Stimulated activated memory B cell treated with anti-CD40 and anti-IgM and Interleukin-4, amounts not matched to agents 10 μg/mL and 1 μg/mL and 100 μg/mL, for 72 hours (primary cell): ENCODE data around the gene CAPRIN2.

ENCODE experiments used
- ATAC-seq: fragments of 150-1000 bp; cut with Tn5 transposase; 2 replicates; pipeline ENCODE4 v1.10.0; 2021
- H3K27ac Mint-ChIP-seq: one replicate; pipeline ENCODE4 v1.8.0; 2022; ENCODE audit warnings: mild to moderate bottlenecking, mixed read lengths
- H3K27me3 Mint-ChIP-seq: one replicate; pipeline ENCODE4 v1.8.0; 2022; ENCODE audit warnings: mixed read lengths
- H3K36me3 Mint-ChIP-seq: one replicate; pipeline ENCODE4 v1.8.0; 2022; ENCODE audit warnings: mixed read lengths
- H3K4me1 Mint-ChIP-seq: one replicate; pipeline ENCODE4 v1.8.0; 2022; ENCODE audit warnings: mixed read lengths
- H3K4me3 Mint-ChIP-seq: one replicate; pipeline ENCODE4 v1.8.0; 2022; ENCODE audit warnings: mild to moderate bottlenecking, moderate library complexity, mixed read lengths
- H3K9me3 Mint-ChIP-seq: one replicate; pipeline ENCODE4 v1.8.0; 2022; ENCODE audit warnings: mixed read lengths

CAPRIN2 gene

GRCh38 chr12:30696486-30696885, 58.3 kb downstream of the CAPRIN2 start:
- Mint-ChIP-seq H3K36me3 (no peaks in the 10 kb centered on the region), H3K27ac (peak overlapping the region; percentile 96)
- ATAC-seq, result no peak

GRCh38 chr12:30696103-30696408, 58.7 kb downstream of the CAPRIN2 start:
- Mint-ChIP-seq H3K4me3 (peak overlapping the region; percentile 95), H3K9me3 (no peaks in the 10 kb centered on the region), H3K36me3 (no peaks in the 10 kb centered on the region), H3K27me3 (no peaks in the 10 kb centered on the region), H3K4me1 (peaks cover 41% of the 10 kb centered on the region), H3K27ac (peak overlapping the region; percentile 96)
- peak; percentile 50 for ATAC-seq

More at GRCh38 chr12:30696486-30696885, 58.3 kb downstream of the CAPRIN2 start:
- no peaks in the 10 kb centered on the region for H3K27me3 Mint-ChIP-seq
- peaks cover 37% of the 10 kb centered on the region for H3K4me1 Mint-ChIP-seq
- no peaks in the 10 kb centered on the region for H3K9me3 Mint-ChIP-seq
- H3K4me3 Mint-ChIP-seq, result peak overlapping the region; percentile 95

GRCh38 chr12:30695199-30696102, 59.3 kb downstream of the CAPRIN2 start, which contains the start of gene IPO8:
IPO8 (minus strand) TSS chr12:30695869; CDS start chr12:30695647, 222 bp downstream.
- ATAC-seq, result peak; percentile 93

GRCh38 chr12:30694412-30695198, 60.1 kb downstream of the CAPRIN2 start:
- Mint-ChIP-seq H3K4me1 (peaks cover 43% of the 10 kb centered on the region), H3K27ac (peak overlapping the region; percentile 96), H3K9me3 (no peaks in the 10 kb centered on the region), H3K36me3 (no peaks in the 10 kb centered on the region), H3K4me3 (peak overlapping the region; percentile 95), H3K27me3 (no peaks in the 10 kb centered on the region)
- ATAC-seq, result no peak

More at GRCh38 chr12:30695199-30696102, 59.3 kb downstream of the CAPRIN2 start, which contains the start of gene IPO8:
- Mint-ChIP-seq H3K9me3 (no peaks in the 10 kb centered on the region), H3K36me3 (no peaks in the 10 kb centered on the region), H3K27ac (peak within 1 kb of the TSS; percentile 96), H3K27me3 (no peaks in the 10 kb centered on the region), H3K4me3 (peak within 1 kb of the TSS; percentile 95), H3K4me1 (peaks cover 43% of the 10 kb centered on the region)

- no peaks in the 10 kb centered on the region for H3K36me3 Mint-ChIP-seq
- no peak overlapping the region for H3K27ac Mint-ChIP-seq
- H3K9me3 Mint-ChIP-seq, result no peaks in the 10 kb centered on the region
- no peaks in the 10 kb centered on the region for H3K27me3 Mint-ChIP-seq
- no peak overlapping the region for H3K4me3 Mint-ChIP-seq
- peaks cover 48% of the 10 kb centered on the region for H3K4me1 Mint-ChIP-seq
- ATAC-seq, result no peak
Measured at GRCh38 chr12:30692470-30692869, 62.3 kb downstream of the CAPRIN2 start.

GRCh38 chr12:30691122-30691879, 63.5 kb downstream of the CAPRIN2 start:
- Mint-ChIP-seq H3K4me1 (peaks cover 47% of the 10 kb centered on the region), H3K9me3 (no peaks in the 10 kb centered on the region), H3K36me3 (no peaks in the 10 kb centered on the region), H3K27me3 (no peaks in the 10 kb centered on the region), H3K4me3 (no peak overlapping the region), H3K27ac (no peak overlapping the region)
- ATAC-seq, result no peak

GRCh38 chr12:30687265-30687986, 67.3 kb downstream of the CAPRIN2 start:
- Mint-ChIP-seq H3K4me3 (no peak overlapping the region), H3K36me3 (peaks cover 16% of the 10 kb centered on the region), H3K9me3 (no peaks in the 10 kb centered on the region), H3K27ac (no peak overlapping the region), H3K4me1 (peaks cover 17% of the 10 kb centered on the region), H3K27me3 (no peaks in the 10 kb centered on the region)
- no peak for ATAC-seq

GRCh38 chr12:30679241-30679640, 75.5 kb downstream of the CAPRIN2 start:
- no peak overlapping the region for H3K4me3 Mint-ChIP-seq
- no peaks in the 10 kb centered on the region for H3K4me1 Mint-ChIP-seq
- H3K27ac Mint-ChIP-seq, result no peak overlapping the region
- no peaks in the 10 kb centered on the region for H3K27me3 Mint-ChIP-seq
- ATAC-seq, result no peak
- no peaks in the 10 kb centered on the region for H3K9me3 Mint-ChIP-seq
- peaks cover 30% of the 10 kb centered on the region for H3K36me3 Mint-ChIP-seq

GRCh38 chr12:30678221-30678620, 76.5 kb downstream of the CAPRIN2 start:
- no peak overlapping the region for H3K4me3 Mint-ChIP-seq
- H3K36me3 Mint-ChIP-seq, result peaks cover 22% of the 10 kb centered on the region
- no peak overlapping the region for H3K27ac Mint-ChIP-seq
- no peak for ATAC-seq
- H3K27me3 Mint-ChIP-seq, result no peaks in the 10 kb centered on the region
- H3K4me1 Mint-ChIP-seq, result no peaks in the 10 kb centered on the region
- no peaks in the 10 kb centered on the region for H3K9me3 Mint-ChIP-seq

GRCh38 chr12:30661210-30661609, 93.5 kb downstream of the CAPRIN2 start:
- Mint-ChIP-seq H3K36me3 (peaks cover 41% of the 10 kb centered on the region), H3K4me1 (no peaks in the 10 kb centered on the region), H3K9me3 (no peaks in the 10 kb centered on the region), H3K27ac (no peak overlapping the region), H3K4me3 (no peak overlapping the region), H3K27me3 (no peaks in the 10 kb centered on the region)
- ATAC-seq, result no peak
